GM18502 (cell line): ENCODE results near the gene MROH9.

Source experiments
- ATAC-seq: cut with Tn5 transposase; IDR thresholded peaks from one replicate; pipeline ENCODE4 v1.9.1; 2021; ENCODE audit warnings: mild to moderate bottlenecking; ENCODE audit not compliant: unreplicated experiment, poor library complexity

The MROH9 gene

GRCh38 chr1:171081314-171081753 is 146.0 kb downstream of the MROH9 start:
- no peak for ATAC-seq

- ATAC-seq: no peak
Measured at GRCh38 chr1:171081763-171082201, 146.4 kb downstream of the MROH9 start.

GRCh38 chr1:171082606-171083005 is 147.3 kb downstream of the MROH9 start:
- no peak for ATAC-seq

- no peak for ATAC-seq
Measured at GRCh38 chr1:171083222-171083621, 147.9 kb downstream of the MROH9 start.

GRCh38 chr1:171084091-171084490 is 148.8 kb downstream of the MROH9 start:
- ATAC-seq: no peak

GRCh38 chr1:171084870-171085269 is 149.5 kb downstream of the MROH9 start:
- no peak for ATAC-seq

- no peak for ATAC-seq
Measured at GRCh38 chr1:171087896-171088295, 152.6 kb downstream of the MROH9 start.

- no peak for ATAC-seq
Measured at GRCh38 chr1:171090604-171091003, 155.3 kb downstream of the MROH9 start, which contains the start of gene FMO3. TSS of gene FMO3 (plus strand) at chr1:171090905. CDS start at chr1:171092659, 1,754 bp downstream.

- ATAC-seq: no peak
Measured at GRCh38 chr1:171103862-171104261, 168.5 kb downstream of the MROH9 start.

GRCh38 chr1:171107262-171107940 is 172.1 kb downstream of the MROH9 start:
- no peak for ATAC-seq

GRCh38 chr1:171107969-171108368 is 172.6 kb downstream of the MROH9 start:
- no peak for ATAC-seq

- no peak for ATAC-seq
Measured at GRCh38 chr1:171109966-171110365, 174.6 kb downstream of the MROH9 start.

- no peak for ATAC-seq
Measured at GRCh38 chr1:171110621-171111326, 175.4 kb downstream of the MROH9 start.

GRCh38 chr1:171112119-171112518 is 176.8 kb downstream of the MROH9 start:
- no peak for ATAC-seq

GRCh38 chr1:171113382-171113781 is 178.0 kb downstream of the MROH9 start:
- no peak for ATAC-seq
